Activated CD4-positive, alpha-beta T cell treated with anti-CD3 and anti-CD28 coated beads, Interleukin-2, Interleukin-4, amounts not matched to agents 100 ng/mL and 50 ng/mL, durations not matched to agents 16 hours and 8 hours (primary cell): ENCODE data around the gene JPT2.
A peak's percentile ranks its signal among the peaks of the same experiment; 100 is the strongest.

ENCODE experiments used
- DNase-seq: peaks from one replicate; pipeline ENCODE4 v3.0.0-alpha.2; 2020; ENCODE audit warnings: low spot score

The JPT2 gene

DNA sequence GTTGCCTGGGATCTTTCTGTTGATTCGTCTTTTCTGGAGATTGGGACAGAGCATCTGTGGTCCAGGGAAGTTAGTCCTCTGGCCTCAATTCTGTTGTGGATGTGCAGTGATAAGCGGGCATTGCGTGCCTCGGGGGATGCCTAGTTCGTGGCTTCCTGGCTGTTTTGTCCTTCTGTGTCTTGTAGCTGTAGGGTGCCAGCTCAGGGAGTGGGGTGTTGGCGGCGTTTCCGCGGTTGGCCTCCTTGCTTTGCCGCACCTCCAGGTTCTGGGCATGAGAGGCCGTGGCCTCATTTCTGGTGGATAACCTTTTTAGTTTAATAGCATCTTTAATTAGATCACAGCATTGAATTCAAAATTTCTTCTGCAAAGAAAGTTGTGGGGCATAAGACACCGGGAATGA, 1.4 kb upstream of the JPT2 start:
- DNase-seq, result no peak

DNA sequence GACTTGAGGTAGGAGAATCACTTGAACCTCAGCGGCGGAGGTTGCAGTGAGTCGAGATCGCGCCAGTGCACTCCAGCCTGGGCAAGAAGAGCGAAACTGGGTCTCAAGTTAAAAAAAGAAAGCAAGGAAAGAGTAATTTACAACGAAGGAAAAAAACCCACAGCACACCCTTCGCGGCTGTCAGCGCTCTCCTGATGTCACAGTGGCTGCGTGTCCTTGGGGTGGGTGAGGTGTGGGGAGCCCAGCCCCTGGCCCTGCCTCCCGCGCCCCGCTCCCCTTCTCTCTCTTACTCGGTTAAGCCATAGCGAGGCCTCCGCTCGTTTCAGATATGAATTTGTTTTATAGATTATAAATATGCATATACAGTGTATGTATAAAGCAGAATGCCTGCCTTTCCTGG, 740 bp upstream of the JPT2 start:
- DNase-seq, result no peak

GRCh38 chr16:1678500-1679098, 520 bp downstream of the JPT2 start:
- peak; percentile 28 for DNase-seq

GRCh38 chr16:1680361-1680760, 2.3 kb downstream of the JPT2 start:
- no peak for DNase-seq

- no peak for DNase-seq
Measured at GRCh38 chr16:1681032-1681431, 3.0 kb downstream of the JPT2 start.

- no peak for DNase-seq
Measured at GRCh38 chr16:1687427-1688316, 9.6 kb downstream of the JPT2 start.

- no peak for DNase-seq
Measured at GRCh38 chr16:1688807-1689560, 10.9 kb downstream of the JPT2 start.

- no peak for DNase-seq
Measured at GRCh38 chr16:1689853-1690252, 11.8 kb downstream of the JPT2 start.

DNA sequence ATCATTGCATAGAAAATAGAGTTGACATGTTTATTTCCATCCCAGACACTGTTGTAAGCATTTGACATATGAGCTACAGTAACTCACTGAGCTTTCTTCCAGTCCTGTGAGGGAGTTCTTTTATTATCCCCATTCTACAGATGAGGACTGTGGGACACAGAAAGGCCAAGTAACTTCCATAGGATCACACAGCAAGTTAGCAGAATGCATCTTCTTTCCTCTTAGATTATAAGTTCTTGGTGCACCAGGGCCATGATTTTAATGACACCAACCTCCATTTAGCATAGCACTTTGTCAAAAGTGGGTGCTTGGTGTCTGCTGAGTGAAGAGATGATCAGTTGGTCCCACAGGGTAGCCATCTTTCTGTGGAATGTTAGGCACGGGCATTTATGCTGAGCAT, 12.7 kb downstream of the JPT2 start:
- DNase-seq, result no peak

GRCh38 chr16:1691276-1691675, 13.2 kb downstream of the JPT2 start:
- DNase-seq, result no peak

GRCh38 chr16:1691956-1692355, 13.9 kb downstream of the JPT2 start:
- no peak for DNase-seq

DNA sequence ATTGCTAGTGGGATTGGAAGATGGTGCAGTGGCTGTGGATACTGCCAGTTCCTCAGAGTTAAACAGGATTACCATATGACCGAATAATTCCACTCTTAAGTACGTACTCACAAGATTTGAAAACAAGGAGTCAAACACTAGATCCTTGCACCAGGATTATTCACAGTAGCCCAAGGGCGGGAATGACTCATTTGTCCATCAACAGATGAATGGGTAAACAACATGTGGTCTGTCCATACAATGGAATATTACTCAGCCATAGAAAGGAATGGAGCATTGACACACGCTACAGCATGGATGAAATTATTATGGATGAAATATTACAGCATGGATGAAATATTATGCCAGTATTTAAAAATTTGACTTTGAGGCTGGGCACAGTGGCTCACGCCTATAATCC, 18.8 kb downstream of the JPT2 start:
- no peak for DNase-seq

GRCh38 chr16:1698680-1699079, 20.6 kb downstream of the JPT2 start:
- no peak for DNase-seq

- DNase-seq, result no peak
Measured at GRCh38 chr16:1700246-1700645, 22.2 kb downstream of the JPT2 start.

DNA sequence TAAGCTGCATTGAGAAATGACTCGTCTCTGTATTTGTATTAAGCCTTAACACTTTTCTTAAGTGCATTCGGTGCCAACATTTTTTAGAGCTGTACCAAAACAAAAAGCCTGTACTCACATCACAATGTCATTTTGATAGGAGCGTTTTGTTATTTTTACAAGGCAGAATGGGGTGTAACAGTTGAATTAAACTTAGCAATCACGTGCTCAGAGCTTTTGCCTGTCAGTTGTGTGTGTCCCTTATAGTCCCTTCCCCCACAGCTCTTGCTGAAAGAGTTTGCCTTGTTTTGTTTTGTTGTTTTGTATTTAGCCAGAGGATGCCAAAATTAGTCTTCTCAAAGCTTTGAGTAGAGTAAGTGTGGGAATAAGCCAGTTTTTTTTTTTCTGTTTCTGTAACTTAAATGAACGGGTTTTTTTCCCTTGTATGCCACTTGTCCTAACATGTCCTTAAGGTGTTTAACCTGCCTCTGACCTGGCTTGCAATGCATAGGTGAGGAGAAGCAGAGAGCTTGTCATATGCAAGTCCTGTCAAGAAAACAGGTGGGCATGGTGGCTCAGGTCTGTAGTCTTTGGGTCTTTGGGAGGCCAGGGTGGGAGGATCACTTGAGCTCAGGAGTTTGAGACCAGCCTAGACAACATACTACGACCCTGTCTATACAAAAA, 23.3 kb downstream of the JPT2 start:
- DNase-seq, result no peak

GRCh38 chr16:1705324-1705687, 27.2 kb downstream of the JPT2 start:
- peak; percentile 27 for DNase-seq

DNA sequence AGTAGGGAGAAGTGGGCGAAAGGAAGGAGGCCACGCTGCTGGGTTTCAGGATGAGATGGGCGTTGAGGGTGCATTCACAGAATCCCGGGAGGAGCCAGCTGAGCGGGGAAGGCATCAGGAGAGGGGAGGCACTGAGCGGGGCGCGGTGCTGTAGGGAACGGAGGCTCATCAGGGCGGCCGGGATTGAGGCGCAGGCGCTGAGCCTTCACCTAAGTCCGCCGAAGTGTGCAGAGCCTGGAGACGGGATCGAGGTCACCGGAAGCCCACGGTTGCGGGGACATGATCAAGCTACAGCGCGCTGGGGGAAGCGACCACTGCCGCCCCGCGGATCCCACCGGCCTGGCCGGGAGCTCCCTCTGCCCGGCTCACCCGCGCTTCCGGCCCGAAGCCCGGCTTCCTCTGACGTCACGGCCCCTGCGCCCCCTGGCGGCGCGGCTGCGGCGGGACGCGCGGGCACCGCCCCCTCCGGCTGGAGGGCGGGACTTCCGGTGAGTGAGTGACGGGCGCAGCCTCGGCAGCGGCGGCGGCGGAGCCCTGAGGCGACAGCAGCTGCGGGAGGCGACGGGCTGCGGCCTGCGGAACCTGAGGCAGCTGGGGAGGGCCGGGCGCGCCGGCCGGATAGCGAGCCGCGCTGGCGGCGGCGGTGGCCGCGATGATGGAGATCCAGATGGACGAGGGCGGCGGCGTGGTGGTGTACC, 27.8 kb downstream of the JPT2 start, which contains the start of gene MAPK8IP3:
Gene MAPK8IP3, plus strand, starts transcription at position 508 of the 698 bp plus-strand sequence. Its CDS starts 145 bp downstream, at position 653.
- DNase-seq, result peak; percentile 94

DNA sequence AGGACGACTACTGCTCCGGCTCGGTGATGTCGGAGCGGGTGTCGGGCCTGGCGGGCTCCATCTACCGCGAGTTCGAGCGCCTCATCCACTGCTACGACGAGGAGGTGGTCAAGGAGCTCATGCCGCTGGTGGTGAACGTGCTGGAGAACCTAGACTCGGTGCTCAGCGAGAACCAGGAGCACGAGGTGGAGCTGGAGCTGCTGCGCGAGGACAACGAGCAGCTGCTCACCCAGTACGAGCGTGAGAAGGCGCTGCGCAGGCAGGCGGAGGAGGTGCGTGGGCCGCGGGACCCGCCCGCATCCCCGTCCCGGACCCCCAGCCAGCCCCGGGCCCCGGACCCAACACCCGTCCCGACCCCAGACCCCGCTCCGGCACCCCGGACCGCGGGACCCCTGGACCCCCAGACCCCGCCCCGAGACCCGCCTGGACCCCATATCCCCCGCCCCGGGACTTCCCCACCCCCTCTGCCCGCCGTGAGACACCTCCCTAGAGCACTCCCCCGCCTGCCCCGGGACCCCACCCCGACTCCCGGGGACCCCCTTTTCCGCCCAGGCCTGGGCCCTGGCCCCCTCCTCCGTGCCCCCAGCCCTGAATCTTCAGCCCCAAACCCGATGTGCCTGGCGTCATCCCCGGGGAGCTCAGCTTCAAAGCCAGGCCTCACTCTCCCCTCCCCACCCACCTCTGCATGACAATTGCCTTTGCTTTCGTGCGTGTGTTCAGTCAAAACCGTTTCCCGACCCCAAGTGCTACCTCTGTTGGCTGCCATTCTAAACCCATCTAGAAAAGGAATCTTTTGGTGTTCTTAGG, 28.5 kb downstream of the JPT2 start:
- peak; percentile 16 for DNase-seq

- peak; percentile 21 for DNase-seq
Measured at GRCh38 chr16:1707193-1707790, 29.2 kb downstream of the JPT2 start.

- DNase-seq, result no peak
Measured at GRCh38 chr16:1708083-1708767, 30.1 kb downstream of the JPT2 start.
